HG03460 (cell line): ENCODE measurements around the gene SRF.
"Not testable (repeated sequence)": the region's sequence is repeated elsewhere in the genome, so short reads cannot be mapped to it uniquely, and the experiment has no call there.

Experiments
- ATAC-seq: cut with Tn5 transposase; IDR thresholded peaks from one replicate; pipeline ENCODE4 v1.9.1; 2021; ENCODE audit not compliant: unreplicated experiment

Gene SRF

DNA sequence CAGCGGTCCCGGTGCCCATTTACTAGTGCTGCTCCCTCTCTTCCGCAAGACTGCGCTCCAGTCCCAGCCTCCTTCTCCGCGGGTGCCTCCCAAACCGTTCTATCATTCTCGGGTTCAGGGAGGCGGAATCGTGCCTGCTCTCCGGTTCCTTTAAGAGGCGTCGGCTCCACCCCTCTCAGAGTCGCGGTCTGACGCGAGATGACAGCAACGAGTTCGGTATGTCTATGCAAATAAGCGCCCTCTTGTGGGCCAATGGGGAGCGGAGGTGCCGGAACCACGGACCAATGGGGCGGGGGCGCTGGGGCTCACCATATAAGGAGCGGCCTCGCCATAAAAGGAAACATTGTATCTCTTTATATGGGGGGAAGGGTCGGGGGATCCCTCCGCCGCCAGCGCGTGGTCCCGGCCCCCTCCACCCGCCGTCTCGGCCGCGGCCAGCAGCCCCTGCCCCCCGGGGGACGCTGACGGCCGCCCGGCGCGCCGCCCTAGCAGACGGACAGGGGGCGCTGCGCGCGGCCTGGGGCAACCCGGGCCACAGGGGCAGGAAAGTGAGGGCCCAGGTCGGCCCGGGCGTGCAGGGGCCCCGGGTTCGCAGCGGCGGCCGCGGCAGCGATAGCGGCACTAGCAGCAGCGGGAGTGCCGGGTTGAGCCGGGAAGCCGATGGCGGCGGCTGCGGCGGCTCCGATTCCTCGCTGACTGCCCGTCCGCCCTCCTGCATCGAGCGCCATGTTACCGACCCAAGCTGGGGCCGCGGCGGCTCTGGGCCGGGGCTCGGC lies at the start of gene SRF:
Gene SRF (plus strand): TSS at position 339 of the 776 bp plus-strand sequence. CDS start 388 bp downstream, at position 727.
- ATAC-seq: peak; percentile 59

DNA sequence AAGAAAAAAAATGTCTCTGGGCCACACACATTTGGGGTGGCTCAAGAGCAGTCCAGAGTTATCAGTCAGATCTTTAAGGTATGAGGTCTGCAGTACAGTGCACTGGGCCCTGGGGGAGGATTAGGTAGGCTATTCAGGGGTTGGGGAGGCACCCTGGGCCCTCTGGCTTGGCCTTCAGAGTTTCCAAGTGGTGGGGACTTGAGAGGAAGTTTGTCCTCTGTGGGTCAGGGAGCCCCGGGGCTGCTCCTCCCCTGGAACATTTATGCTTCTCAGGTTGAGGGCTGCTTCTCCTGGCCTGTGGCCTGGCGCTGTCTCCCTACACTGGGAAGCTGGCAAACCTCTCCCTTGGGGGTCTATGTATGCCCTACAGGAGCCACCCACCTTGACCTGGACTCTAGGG lies 48.9 kb upstream of the SRF start:
- no peak for ATAC-seq

DNA sequence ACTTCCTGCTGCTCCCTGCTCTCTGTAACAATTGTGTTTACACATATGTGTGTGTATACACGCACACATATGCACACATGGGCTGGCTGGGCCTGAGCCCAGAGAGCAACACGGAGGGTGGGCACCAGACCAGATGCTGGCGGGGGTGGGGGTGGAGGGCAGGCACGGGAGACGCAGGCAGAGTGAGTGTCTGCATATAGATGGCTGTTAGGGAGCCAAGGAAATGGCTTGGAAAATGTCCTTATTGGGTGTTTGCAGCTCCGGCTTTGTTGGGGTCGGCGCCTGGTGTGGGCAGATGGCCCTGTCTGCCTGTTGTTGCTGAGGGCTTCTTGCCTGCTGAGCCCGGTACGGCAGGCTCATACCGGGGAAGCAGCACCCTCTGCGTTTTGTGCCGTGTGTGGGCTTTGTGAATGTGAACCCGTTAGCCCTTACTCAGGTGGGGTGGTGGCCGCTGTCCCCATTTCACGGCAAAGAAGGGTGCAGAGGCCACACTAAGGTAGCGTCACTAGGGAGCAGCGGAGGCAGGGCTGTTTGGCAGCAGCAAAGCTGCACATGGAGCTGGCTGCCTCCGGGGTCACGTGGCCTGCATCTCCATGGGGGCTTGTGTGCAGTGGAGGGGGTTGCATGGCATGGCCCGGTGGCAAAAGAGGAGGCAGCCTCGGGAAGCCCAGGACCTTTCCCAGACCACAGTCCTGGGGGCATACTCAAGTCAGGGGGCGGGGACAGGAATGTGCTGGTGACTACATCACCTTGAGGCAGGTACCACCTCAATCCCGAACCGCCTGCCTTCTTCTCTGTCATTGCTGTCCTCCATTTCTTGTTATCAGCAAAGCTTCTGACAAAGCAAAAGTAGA lies 47.4 kb upstream of the SRF start:
- no peak for ATAC-seq

DNA sequence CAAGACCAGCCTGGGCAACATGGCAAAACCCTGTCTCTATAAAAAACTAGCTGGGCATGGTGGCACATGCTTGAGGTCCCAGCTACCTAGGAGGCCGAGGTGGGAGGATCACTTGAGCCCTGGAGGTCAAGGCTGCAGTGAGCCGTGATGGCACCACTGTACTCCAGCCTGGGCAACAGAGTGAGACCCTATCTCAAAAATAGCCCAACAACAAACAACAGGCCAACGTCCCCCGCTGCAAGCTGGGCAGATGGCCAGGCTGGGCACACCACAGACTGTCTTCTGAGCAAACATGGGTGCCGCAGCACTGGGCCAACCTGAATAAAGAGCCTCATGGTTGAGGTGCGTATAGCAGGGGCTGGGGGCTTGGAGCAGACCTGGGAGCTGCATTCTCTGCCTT lies 46.6 kb upstream of the SRF start:
- ATAC-seq: no peak

DNA sequence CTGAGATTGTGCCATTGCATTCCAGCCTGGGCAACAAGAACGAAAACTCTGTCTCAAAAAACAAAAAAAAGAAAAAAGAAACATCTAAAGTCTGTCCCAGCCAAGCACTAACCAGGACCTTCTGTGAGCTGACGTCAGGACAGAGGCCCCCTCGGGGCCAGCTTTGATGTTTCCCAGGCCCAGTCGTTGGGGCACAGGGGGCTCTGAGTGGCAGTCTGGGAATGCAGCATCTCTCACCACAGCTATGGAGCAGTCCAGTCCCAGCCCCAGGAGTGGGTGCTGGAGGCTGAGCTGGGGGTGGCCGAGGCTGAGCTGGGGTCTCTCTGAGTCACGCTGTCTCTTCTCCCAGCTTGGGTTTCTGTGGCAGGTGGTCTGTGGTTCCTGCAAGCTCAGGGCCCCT lies 46.0 kb upstream of the SRF start:
- no peak for ATAC-seq

DNA sequence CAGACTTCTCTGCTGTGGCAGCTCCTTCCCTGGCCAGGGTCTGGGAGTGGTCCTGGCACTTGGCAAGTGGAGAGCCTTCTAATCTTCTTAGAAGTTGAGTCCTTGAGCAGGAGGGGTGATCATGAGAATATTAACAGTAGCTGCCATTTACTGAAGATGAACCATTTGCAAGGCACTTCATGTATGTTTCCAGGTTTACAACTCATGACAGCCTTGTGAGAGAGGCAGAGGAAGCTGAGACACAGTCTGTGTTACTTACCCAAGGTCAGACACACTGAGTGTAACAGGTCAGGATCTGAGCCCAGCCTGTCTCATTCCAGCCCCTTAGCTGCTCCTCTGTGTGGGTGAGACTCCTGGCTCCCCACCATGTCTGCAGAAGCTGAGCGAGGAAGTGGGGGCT lies 45.5 kb upstream of the SRF start:
- no peak for ATAC-seq

DNA sequence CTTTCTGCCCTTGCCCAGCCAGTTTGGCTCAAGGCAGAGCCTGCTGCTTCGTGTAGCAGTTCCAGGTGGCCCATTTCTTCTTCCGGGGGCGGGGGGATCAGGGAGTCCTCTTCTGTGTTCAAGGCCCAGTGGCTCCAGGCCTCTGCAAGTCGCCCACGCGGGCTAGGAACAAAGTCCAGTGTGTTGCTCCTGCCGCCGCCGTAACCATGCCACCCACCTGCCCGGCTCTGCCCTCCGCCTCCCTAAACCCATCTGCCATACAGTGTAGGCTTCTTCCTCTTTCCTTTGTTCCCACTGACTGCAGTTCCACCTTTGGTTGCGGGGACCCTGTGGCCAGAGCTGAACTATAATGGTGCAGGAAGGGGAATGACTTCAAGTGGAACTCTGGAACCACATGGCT lies 43.9 kb upstream of the SRF start:
- no peak for ATAC-seq

DNA sequence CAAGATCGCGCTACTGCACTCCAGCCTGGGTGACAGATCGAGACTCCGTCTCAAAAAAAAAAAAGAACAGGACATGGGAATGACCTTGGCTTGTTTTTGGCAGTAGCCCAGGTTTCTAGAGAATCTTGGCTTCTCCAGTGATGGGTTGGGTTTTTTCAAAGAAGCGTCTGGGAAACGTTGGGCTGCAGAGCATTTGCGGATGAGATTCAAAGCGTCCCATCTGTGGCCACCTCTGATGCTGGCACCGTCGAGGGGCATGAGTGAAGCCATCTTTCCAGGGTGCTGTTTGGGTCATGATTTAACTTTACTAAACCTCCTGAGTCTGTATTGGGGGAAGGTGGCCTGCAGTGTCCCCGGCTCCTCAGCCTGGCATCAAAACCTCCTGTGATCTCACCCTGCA lies 43.2 kb upstream of the SRF start:
- ATAC-seq: no peak

DNA sequence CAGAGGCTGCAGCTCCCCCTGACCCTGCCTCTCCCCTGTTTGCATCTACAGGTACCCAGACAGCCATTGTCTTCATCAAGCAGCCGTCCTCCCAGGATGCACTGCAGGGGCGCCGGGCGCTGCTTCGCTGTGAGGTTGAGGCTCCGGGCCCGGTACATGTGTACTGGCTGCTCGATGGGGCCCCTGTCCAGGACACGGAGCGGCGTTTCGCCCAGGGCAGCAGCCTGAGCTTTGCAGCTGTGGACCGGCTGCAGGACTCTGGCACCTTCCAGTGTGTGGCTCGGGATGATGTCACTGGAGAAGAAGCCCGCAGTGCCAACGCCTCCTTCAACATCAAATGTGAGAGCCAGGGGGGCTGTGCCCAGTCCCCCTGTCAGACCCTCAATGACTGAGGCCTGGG lies 42.1 kb upstream of the SRF start:
- ATAC-seq: no peak

DNA sequence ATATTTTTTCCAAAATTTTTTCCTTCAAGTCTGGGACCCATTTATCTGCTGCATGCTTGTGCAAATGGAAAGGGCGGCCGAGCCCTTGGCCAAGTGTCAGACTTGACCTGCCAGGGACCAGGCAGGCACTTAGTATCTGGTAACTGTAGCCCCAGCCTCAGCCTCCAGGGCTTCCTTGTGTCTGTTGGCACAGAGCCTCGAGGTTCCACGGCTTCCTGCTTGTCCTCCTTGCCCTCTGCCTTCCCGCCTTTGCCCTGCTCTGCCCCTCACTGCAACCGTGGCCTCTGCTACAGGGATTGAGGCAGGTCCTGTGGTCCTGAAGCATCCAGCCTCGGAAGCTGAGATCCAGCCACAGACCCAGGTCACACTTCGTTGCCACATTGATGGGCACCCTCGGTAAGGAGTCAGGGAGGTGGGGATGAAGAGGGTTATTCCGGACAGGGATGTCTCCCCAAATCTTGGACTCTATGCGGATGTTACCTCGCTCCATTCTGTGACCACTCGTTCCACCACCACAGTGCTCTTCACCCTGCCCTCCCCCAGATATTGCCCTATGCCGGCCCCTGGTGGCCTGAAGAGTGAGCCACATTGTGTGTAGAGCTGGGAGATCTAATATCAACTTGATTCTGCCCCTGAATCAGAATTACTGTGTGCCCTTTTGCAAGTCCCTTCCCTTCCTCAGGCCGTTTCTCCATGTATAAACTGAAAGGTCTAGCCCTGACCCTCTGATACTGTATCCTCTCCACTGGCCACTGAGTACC lies 41.5 kb upstream of the SRF start:
- ATAC-seq: no peak

DNA sequence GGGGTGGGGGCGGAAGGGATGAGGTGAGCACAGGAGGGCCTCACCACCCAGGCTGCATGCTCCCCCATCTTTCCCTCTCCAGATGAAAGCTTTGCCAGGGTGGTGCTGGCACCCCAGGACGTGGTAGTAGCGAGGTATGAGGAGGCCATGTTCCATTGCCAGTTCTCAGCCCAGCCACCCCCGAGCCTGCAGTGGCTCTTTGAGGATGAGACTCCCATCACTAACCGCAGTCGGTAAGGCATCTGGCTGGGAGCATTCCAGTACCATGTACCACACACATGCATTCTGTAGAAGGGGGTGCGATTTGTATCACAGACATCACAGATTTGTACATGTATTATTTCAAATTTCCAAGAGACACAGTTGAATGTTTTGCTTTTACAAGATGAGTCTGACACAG lies 40.6 kb upstream of the SRF start:
- ATAC-seq: no peak

DNA sequence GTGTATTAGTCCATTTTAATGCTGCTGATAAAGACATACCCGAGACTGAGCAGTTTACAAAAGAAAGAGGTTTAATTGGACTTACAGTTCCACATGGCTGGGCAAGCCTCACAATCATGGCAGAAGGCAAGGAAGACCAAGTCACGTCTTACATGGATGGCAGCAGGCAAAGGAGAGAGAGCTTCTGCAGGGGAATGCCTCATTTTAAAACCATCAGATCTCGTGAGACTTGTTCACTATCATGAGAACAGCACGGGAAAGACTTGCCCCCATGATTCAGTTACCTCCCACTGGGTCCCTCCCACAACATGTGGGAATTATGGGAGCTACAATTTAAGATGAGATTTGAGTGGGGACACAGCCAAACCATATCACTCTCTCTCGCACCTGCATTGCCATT lies 39.7 kb upstream of the SRF start:
- not testable (repeated sequence) for ATAC-seq

DNA sequence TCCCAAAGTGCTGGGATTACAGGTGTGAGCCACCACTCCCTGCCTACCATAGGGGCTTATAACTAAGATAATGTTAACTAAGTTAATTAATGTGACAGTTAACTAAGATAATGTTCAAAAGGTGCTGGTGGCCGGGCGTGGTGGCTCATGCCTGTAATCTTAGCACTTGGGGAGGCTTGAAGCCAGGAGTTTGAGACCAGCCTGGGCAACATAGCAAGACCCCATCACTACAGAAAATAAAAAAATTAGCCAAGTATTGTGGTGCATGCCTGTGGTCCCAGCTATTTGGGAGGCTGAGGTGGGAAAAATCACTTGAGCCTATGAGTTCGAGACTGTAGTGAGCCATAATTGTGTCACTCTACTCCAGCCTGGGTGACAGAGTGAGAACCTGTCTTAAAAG lies 32.8 kb upstream of the SRF start:
- no peak for ATAC-seq

DNA sequence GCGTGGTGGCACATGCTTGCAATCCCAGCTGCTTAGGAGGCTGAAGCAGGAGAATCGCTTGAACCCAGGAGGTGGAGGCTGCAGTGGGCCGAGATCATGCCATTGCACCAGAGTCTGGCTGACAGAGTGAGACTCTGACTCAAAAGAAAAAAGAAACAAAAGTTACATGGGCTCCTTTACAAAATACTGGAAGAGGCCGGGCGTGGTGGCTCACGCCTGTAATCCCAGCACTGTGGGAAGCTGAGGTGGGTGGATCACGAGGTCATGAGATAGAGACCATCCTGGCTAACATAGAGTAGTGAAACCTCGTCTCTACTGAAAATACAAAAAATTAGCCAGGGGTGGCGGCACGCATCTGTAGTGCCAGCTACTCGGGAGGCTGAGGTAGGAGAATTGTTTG lies 31.1 kb upstream of the SRF start:
- ATAC-seq: not testable (repeated sequence)

DNA sequence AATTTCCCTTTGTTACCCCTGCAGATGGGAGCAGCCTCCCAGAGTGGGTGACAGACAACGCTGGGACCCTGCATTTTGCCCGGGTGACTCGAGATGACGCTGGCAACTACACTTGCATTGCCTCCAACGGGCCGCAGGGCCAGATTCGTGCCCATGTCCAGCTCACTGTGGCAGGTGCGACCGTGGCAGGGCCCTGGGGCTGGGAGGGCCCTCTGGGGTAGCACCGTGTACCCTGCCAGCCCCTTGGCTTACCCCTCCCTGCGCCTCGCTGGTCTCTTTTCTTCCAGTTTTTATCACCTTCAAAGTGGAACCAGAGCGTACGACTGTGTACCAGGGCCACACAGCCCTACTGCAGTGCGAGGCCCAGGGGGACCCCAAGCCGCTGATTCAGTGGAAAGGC lies 29.4 kb upstream of the SRF start:
- no peak for ATAC-seq

DNA sequence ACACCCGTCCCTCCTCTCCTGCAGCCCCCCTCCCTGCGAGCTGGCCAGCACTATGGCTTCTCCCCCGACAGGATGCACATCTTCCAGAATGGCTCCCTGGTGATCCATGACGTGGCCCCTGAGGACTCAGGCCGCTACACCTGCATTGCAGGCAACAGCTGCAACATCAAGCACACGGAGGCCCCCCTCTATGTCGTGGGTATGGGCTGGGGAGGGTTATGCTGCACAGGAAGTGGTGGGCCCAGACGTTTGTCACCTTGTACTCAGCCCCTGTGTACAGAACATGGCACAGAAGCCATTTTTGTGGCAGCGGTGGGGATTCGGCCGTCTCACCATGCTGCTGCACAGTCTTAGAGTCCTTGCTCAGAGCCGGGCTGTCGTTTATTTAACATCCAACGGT lies 29.0 kb upstream of the SRF start:
- no peak for ATAC-seq

DNA sequence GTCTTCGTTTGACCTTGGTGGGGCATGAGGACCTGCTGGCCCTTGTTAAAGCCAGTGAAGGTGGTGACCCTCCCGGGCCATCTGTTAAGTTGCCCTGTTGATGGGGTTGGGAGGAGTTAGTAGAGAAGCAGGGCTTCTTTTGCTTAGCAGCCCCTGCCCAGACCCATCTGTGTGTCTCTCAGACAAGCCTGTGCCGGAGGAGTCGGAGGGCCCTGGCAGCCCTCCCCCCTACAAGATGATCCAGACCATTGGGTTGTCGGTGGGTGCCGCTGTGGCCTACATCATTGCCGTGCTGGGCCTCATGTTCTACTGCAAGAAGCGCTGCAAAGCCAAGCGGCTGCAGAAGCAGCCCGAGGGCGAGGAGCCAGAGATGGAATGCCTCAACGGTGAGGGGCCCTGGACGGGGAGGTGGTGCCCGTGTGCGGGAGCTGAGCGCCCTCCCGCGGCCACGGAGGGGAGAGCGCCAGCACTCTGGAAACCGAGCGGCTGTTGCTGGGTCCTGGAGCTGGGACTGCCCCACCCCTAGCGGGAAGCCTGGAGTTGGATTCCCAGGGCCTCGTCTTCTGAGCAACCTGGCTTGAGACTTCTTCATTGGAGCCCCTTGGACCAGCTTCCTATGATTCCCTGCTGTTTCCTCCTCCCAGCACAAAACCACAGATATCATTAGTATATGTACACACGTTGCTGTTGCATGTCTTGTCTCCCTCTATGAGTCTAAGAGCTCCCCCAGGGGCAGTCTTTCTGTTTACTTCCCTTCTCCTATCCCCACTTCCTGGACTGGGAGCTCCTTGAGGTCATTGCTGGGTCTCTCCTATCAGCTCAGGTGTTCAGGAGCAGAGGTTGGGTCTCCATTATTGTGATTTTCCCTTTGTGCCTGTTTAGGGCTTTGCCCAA lies 27.6 kb upstream of the SRF start:
- ATAC-seq: no peak

DNA sequence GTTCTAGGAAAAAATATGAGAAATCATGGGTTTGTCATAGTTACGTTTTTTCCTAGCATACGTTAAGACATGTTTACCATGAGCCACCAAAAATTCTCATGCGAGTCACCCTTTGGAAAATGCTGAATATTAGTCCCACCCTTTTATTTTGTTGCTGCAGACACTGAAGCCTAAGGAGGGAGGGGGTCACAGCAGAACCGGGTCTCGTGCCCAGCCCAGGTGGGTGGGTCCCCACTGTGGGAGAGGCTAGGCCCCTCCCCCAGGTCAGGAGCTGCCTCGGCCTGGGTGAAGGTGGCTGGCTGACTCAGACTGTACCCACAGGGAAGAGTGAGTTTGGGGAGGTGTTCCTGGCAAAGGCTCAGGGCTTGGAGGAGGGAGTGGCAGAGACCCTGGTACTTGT lies 26.2 kb upstream of the SRF start:
- ATAC-seq: no peak

DNA sequence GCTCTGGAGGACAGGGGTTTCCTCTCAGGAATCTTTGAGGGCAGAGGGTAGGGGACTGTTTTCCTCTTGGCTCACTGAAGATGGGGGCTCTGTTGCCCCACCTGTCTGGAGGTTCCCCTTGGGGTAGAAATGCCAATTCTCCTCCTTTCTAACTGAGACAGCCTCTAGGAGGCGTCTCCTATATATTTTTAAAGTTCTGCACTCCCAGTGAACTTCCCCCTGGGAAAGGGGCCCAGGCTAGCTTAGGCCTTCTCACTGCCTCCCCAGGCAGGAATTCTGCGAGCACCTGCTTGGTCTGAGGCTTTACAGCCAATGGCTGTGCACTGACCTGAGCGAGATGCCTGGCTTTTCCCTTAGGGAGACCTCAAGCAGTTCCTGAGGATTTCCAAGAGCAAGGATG lies 24.8 kb upstream of the SRF start:
- no peak for ATAC-seq
